GM23248 (cell line): Measurements from ENCODE around the gene SPAG9. TPM values are rescaled to one million over a fixed set of nuclear protein-coding genes. Genes with fewer than 3 reads are reported as not detected.

Experiments
- DNase-seq: peaks from one replicate; pipeline ENCODE4 v3.0.0-alpha.2; 2015
- H2AFZ ChIP-seq: fragments of 200-600 bp; sonication (generic); 2 replicates; pipeline ENCODE4 v1.6.1; 2016; ENCODE audit warnings: antibody characterized with exemption
- H3F3A ChIP-seq: fragments of 200-600 bp; sonication (generic); 2 replicates; pipeline ENCODE4 v1.6.1; 2016; ENCODE audit warnings: mild to moderate bottlenecking, antibody characterized with exemption, mixed run types; ENCODE audit not compliant: insufficient read depth
- H3K27ac ChIP-seq: fragments of 200-600 bp; sonication (generic); 2 replicates; pipeline ENCODE4 v1.5.1; 2016; ENCODE audit warnings: mild to moderate bottlenecking
- H3K27me3 ChIP-seq: fragments of 200-600 bp; sonication (generic); replicated peaks from 2 replicates; pipeline ENCODE4 v1.6.1; 2016; ENCODE audit warnings: mild to moderate bottlenecking; ENCODE audit not compliant: insufficient read depth
- H3K36me3 ChIP-seq: fragments of 200-600 bp; sonication (generic); 2 replicates; pipeline ENCODE4 v1.6.1; 2016; ENCODE audit warnings: low read depth, mild to moderate bottlenecking
- H3K4me1 ChIP-seq: fragments of 200-600 bp; sonication (generic); 2 replicates; pipeline ENCODE4 v1.6.1; 2016; ENCODE audit warnings: mild to moderate bottlenecking; ENCODE audit not compliant: insufficient read depth
- H3K4me2 ChIP-seq: fragments of 200-600 bp; sonication (generic); one replicate; pipeline ENCODE4 v1.6.1; 2016; ENCODE audit warnings: mild to moderate bottlenecking; ENCODE audit not compliant: unreplicated experiment
- H3K4me3 ChIP-seq: fragments of 200-600 bp; sonication (generic); 2 replicates; pipeline ENCODE4 v1.5.1; 2016; ENCODE audit warnings: mild to moderate bottlenecking
- H3K79me2 ChIP-seq: fragments of 200-600 bp; sonication (generic); 2 replicates; pipeline ENCODE4 v1.6.1; 2016; ENCODE audit warnings: mild to moderate bottlenecking; ENCODE audit not compliant: insufficient read depth
- H3K9ac ChIP-seq: fragments of 200-600 bp; sonication (generic); 2 replicates; pipeline ENCODE4 v1.6.1; 2016; ENCODE audit warnings: mild to moderate bottlenecking
- H3K9me2 ChIP-seq: fragments of 200-600 bp; sonication (generic); 2 replicates; pipeline ENCODE4 v1.6.1; 2016; ENCODE audit warnings: mixed run types, mild to moderate bottlenecking, moderate library complexity; ENCODE audit not compliant: insufficient read depth
- H3K9me3 ChIP-seq: fragments of 200-600 bp; sonication (generic); one replicate; pipeline ENCODE4 v1.6.1; 2017; ENCODE audit warnings: low read depth
- H4K20me1 ChIP-seq: fragments of 200-600 bp; sonication (generic); 2 replicates; pipeline ENCODE4 v1.6.0; 2016; ENCODE audit not compliant: insufficient read depth
- EZH2 ChIP-seq: fragments of 200-600 bp; sonication (generic); IDR thresholded peaks from 2 replicates; pipeline ENCODE4 v1.6.1; 2018; ENCODE audit warnings: antibody characterized with exemption, mild to moderate bottlenecking; ENCODE audit not compliant: insufficient read depth, poor library complexity, severe bottlenecking
- EZH2phosphoT487 ChIP-seq: fragments of 200-600 bp; sonication (generic); IDR thresholded peaks from 2 replicates; pipeline ENCODE4 v1.6.1; 2018; ENCODE audit warnings: antibody characterized with exemption, moderate library complexity, mild to moderate bottlenecking, low read depth; ENCODE audit not compliant: insufficient read depth
- WGBS, 2 experiments: methylation state at CpG; one replicate each; pipeline ENCODE4 v1.1.6; 2015 to 2017; ENCODE audit warnings: low lambda C conversion rate in 2 of 2, low coverage in 1 of 2; ENCODE audit errors: missing lambda C conversion rate in 2 of 2; 5-methylcytosine and 5-hydroxymethylcytosine counted together
- in situ Hi-C: fragments of 300-500 bp; cut with MboI; formaldehyde crosslinking; loops from 2 replicates; pipeline ENCODE4 v1.15.0; 2020
- polyA plus RNA-seq: library from polyadenylated mRNA; unstranded; fragments of >200 nt; fragmentation: Nextera tagmentation; extraction: Ambion mirVana; gene quantifications from 2 replicates; pipeline ENCODE4 v1.2.1, GENCODE V29; 2016
- total RNA-seq: library from RNA; depleted of rRNA; stranded (reverse); fragments of >200 nt; shearing (Covaris generic); gene quantifications from 2 replicates; pipeline ENCODE4 v1.2.3, GENCODE V29; 2014

The SPAG9 gene
- total and polyA plus RNA-seq, 2 experiments from 2014 or later: 21.5 to 58.8 TPM

DNA sequence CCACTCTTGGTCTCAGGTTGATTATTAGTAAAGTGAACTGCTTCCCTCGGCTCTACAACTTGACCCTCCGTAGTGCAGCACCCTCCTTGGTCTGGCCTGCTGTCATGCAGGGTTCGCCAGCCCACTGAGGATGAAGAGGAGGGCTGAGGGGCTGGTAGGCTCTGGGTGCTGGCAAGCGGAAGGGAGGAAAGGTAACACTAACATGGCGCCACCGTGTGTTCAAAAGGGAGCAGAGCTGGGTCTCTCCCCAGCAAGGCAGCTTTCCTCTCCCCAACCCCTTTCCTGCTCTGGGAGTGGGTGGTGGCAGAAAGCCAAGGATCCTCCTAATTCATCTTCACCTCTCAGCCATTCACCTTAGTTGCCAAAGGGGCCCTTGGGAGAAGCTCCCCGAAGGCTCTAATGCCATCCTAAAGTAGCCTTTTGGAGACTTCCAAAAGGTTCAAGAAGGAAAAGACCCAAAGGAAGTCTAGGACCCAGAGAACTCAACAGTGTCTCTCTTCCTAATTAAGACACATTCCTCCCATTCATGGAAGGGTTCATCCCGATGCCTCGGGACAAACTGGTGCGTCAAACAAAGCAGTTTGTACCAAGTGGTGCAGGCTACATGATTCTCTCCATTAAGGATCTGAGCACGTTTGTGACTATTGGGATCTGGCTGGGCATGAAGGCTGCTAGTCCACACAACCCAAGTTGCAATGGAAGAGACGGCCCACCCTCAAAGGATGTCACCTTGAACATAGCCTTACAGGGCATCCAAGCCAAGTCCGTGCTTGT, 163.7 kb downstream of the SPAG9 start:
- Histone ChIP-seq H3K27me3 (no peaks in the 10 kb centered on the region), H3K9ac (no peak overlapping the region), H3K4me2 (no peak overlapping the region), H3K9me3 (no peaks in the 10 kb centered on the region), H3K4me3 (no peak overlapping the region), H3K36me3 (no peaks in the 10 kb centered on the region), H3K27ac (no peak overlapping the region), H3K9me2 (no peaks in the 10 kb centered on the region), H3K4me1 (peaks cover 9% of the 10 kb centered on the region), H3K79me2 (no peaks in the 10 kb centered on the region), H4K20me1 (no peaks in the 10 kb centered on the region), H2AFZ (no peak overlapping the region), H3F3A (peaks cover under 1% of the 10 kb centered on the region; the same call in 1 of the 2 replicates)
- TF ChIP-seq EZH2: no peak
- no peak for TF ChIP-seq EZH2phosphoT487
- DNase-seq: peak; percentile 81
- WGBS, 2 experiments: 39 to 40% methylated on average over 12 to 13 of the region's 13 CpGs
- in situ Hi-C loops: loop anchor here (5.0 to 25.0 kb wide), 3 partner anchors 95 to 445 kb away; partner anchors contain the start of gene MYCBPAP

DNA sequence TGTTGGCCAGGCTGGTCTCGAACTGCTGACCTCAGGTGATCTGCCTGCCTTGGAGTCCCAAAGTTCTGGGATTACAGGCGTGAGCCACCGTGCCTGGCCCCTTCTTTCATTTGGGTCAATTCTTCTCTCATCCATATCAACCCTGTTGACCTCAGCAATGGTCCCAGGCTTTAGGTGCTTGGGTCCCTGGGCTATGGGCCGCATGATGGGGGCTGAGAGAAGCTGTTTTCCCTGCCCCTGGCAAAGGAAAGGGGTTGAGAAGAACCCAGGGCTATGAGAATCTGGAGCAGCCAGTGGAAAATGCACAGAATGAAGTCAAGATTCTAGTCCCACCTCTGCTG, 164.3 kb downstream of the SPAG9 start:
- H3K36me3 ChIP-seq: no peaks in the 10 kb centered on the region
- no peak overlapping the region for H3K9ac ChIP-seq
- TF ChIP-seq EZH2: no peak
- no peak for TF ChIP-seq EZH2phosphoT487
- WGBS, 2 experiments: 78 to 86% methylated on average over 4 of the region's 4 CpGs
- no peaks in the 10 kb centered on the region for H3K79me2 ChIP-seq
- peaks cover 12% of the 10 kb centered on the region for H3K4me1 ChIP-seq
- H3K9me3 ChIP-seq: no peaks in the 10 kb centered on the region
- H3F3A ChIP-seq: peaks cover 5% of the 10 kb centered on the region; the same call in 1 of the 2 replicates
- in situ Hi-C loops: loop anchor here (5.0 to 25.0 kb wide), 3 partner anchors 94 to 444 kb away; partner anchors contain the start of gene MYCBPAP
- no peak for DNase-seq
- no peaks in the 10 kb centered on the region for H3K9me2 ChIP-seq
- H3K4me2 ChIP-seq: no peak overlapping the region
- no peaks in the 10 kb centered on the region for H4K20me1 ChIP-seq
- no peak overlapping the region for H3K4me3 ChIP-seq
- no peak overlapping the region for H3K27ac ChIP-seq
- H2AFZ ChIP-seq: no peak overlapping the region
- no peaks in the 10 kb centered on the region for H3K27me3 ChIP-seq

DNA sequence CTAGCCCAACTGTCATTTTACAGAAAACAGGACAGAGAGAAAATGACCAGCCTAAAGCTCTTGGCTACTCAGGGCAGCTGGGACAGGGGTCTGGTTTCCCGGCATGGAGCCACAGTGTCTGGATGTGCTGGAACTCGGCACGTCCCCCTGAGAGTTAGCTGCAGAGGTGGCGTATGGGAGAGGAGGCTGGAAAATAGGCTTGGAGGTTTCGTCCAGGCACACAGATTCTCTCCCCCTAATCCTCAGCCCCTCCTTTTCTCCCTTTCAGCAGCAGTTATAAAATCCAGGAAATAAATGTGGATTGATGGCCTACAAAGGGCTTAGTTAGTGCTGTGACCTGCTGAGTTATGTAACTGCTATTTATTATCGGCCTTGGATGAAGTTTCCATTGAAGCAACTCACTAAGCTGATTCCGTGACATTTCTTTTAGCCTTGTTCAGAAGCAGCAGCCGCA, 165.0 kb downstream of the SPAG9 start:
- Histone ChIP-seq H3K9me3 (no peaks in the 10 kb centered on the region), H3K79me2 (no peaks in the 10 kb centered on the region), H3K4me3 (no peak overlapping the region), H3K4me1 (peaks cover 17% of the 10 kb centered on the region), H2AFZ (no peak overlapping the region), H3K27me3 (no peaks in the 10 kb centered on the region), H4K20me1 (no peaks in the 10 kb centered on the region), H3K4me2 (no peak overlapping the region), H3K9ac (no peak overlapping the region), H3K27ac (no peak overlapping the region), H3F3A (peaks cover 5% of the 10 kb centered on the region; the same call in 1 of the 2 replicates), H3K9me2 (no peaks in the 10 kb centered on the region), H3K36me3 (no peaks in the 10 kb centered on the region)
- no peak for TF ChIP-seq EZH2phosphoT487
- TF ChIP-seq EZH2: no peak
- in situ Hi-C loops: loop anchor here (5.0 to 25.0 kb wide), 3 partner anchors 93 to 443 kb away; partner anchors contain the start of gene MYCBPAP
- no peak for DNase-seq
- WGBS, 2 experiments: 61 to 68% methylated on average over 8 of the region's 8 CpGs

DNA sequence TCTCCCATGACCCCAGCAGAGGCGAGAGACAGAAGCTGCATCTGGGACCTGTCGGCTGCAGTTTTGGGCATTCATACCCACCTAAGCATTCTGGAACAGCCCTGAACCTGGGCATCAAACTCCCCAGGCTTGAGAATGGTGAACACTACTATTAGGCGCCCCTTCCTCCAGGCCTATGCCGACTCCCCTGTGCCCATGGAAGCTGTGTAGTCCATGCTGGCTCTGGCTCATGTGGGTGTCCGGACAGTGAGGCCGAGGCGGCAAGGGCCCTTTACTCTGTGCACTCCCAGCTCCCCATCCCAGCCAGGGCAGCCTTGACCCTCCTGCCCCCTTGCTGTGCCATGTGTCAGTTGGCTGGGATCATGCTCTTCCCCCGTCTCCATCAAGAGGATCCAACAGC, 165.5 kb downstream of the SPAG9 start:
- Histone ChIP-seq H3K9ac (no peak overlapping the region), H2AFZ (no peak overlapping the region), H3K79me2 (no peaks in the 10 kb centered on the region), H4K20me1 (no peaks in the 10 kb centered on the region), H3K9me3 (no peaks in the 10 kb centered on the region), H3K4me2 (no peak overlapping the region), H3K36me3 (no peaks in the 10 kb centered on the region), H3K27me3 (no peaks in the 10 kb centered on the region), H3K9me2 (no peaks in the 10 kb centered on the region), H3K4me3 (no peak overlapping the region), H3K4me1 (peaks cover 20% of the 10 kb centered on the region), H3K27ac (no peak overlapping the region), H3F3A (peaks cover 5% of the 10 kb centered on the region; the same call in 1 of the 2 replicates)
- in situ Hi-C loops: loop anchor here (5.0 to 25.0 kb wide), 3 partner anchors 93 to 443 kb away; partner anchors contain the start of gene MYCBPAP
- WGBS, 2 experiments: 74 to 82% methylated on average over 8 of the region's 8 CpGs
- TF ChIP-seq EZH2phosphoT487: no peak
- no peak for DNase-seq
